Thoracic aorta (tissue), 2 donors: ENCODE measurements around the gene PGM5. TPM values are rescaled to one million over a fixed set of nuclear protein-coding genes. Genes with fewer than 3 reads are reported as not detected.

Experiments
- ATAC-seq: fragments of 150-250 bp; one replicate; pipeline ENCODE4 v1.8.0; 2017; ENCODE audit warnings: low read depth; ENCODE audit not compliant: insufficient number of reproducible peaks, low FRiP score
- DNase-seq: peaks from one replicate; pipeline ENCODE4 v3.0.0-alpha.2; 2020; ENCODE audit warnings: low spot score
- H3K27ac ChIP-seq, 2 donors: fragments of 200-600 bp; sonication (generic); 1 replicate in 1 of 2; 2 replicates in 1 of 2; pipeline ENCODE4 v1.5.1; 2016; ENCODE audit warnings: mild to moderate bottlenecking in 2 of 2, moderate library complexity in 2 of 2
- H3K27me3 ChIP-seq: fragments of 200-600 bp; sonication (generic); replicated peaks from 2 replicates; pipeline ENCODE4 v1.6.0; 2016; ENCODE audit warnings: mild to moderate bottlenecking; ENCODE audit not compliant: insufficient read depth
- H3K36me3 ChIP-seq: fragments of 200-600 bp; sonication (generic); one replicate; pipeline ENCODE4 v1.5.1; 2016
- H3K4me1 ChIP-seq, 2 donors: fragments of 200-600 bp; sonication (generic); 1 replicate in 1 of 2; 2 replicates in 1 of 2; pipeline versions ENCODE4 v1.5.1 to v1.6.0; 2016; ENCODE audit warnings: low read depth in 2 of 2, mild to moderate bottlenecking in 1 of 2; ENCODE audit not compliant: control insufficient read depth in 1 of 2
- H3K4me3 ChIP-seq: fragments of 200-600 bp; sonication (generic); 2 replicates; pipeline ENCODE4 v1.5.1; 2016; ENCODE audit warnings: mild to moderate bottlenecking
- H3K9me3 ChIP-seq: fragments of 200-600 bp; sonication (generic); 2 replicates; pipeline ENCODE4 v1.5.1; 2016
- CTCF ChIP-seq: fragments of 200-600 bp; sonication (generic); IDR thresholded peaks from one replicate; pipeline ENCODE4 v1.5.1; 2019; ENCODE audit warnings: antibody characterized with exemption
- total RNA-seq, 2 donors: library from RNA; depleted of rRNA; stranded (reverse); fragments of >200 nt; gene quantifications; one replicate each; pipeline versions ENCODE4 v1.1.0 to v1.2.3, GENCODE V29; 2016

The PGM5 gene
- total RNA-seq, 2 donors from 2014 or later = 79.3 to 94.1 TPM

DNA sequence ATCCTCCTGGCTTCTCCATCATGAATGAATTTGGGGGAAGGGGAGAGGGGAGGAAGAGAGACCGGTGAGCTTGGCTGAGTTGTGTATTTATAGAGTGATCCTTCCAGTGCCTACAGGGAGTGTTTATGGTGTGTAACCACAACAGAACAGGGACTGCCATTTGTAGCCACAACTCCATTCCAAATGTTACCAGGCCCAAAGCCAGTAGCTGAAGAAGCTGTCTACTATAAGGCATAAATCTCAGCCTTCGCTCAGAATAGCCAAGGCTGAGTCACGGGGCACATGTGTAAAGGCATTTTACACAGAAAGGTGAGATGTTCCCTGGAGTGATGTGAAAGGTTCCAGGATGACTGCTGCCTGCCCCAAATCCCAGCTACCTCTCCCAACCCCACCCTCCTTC is 181.8 kb downstream of the PGM5 start:
- peak overlapping the region; percentile 80 to 87 for H3K27ac ChIP-seq
- peak; percentile 93 for ATAC-seq

DNA sequence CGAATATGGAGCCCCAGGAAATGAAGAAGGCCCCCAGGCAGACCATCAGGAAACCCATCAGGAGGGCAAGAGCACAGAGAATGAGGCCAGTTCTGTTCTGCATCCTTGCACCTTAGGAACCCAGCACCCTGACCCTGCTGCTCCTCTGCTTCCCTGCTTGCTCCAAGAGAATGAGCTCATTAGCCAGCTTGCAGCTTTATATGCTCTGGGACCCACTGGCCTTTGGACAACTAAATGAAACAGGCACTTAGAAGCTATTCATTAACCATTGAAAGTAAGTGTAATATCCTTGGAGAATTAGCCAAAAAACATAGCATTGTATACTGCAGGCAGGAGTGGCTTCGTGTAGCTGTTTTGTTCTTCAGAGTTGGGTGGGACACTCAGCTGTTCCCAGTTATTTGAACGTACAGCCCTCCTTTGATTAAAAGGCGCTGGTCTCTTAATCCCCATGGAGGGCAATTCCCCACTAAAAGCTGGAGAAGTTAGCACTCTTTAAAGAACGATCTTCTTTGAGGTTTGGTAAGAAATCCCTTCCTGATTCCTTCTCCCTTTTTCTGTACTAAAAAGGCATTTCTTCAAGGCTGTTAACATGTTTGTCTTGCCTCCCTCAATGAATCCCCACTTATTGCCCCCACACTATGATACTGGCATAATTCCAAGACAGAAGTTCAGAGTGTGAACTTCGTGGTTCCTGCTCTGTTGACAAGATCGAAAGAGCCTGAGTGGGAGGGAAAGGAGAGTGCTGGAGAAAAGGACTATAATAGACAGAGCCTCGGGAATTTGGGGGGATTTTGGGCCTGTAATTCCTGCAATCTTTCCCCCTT is 184.5 kb downstream of the PGM5 start, which contains the start of gene TMEM252:
Gene TMEM252, minus strand, starts transcription at position 172 of the 824 bp plus-strand sequence. Its CDS starts 69 bp downstream, at position 103.
- no peak within 1 kb of the TSS for H3K4me3 ChIP-seq

More for the DNA sequence above, 181.8 kb downstream of the PGM5 start:
- Histone ChIP-seq H3K27me3 (no peaks in the 10 kb centered on the region), H3K36me3 (no peaks in the 10 kb centered on the region), H3K4me1 (peaks cover 14 to 38% of the 10 kb centered on the region in 2 donors), H3K4me3 (no peak overlapping the region), H3K9me3 (no peaks in the 10 kb centered on the region)
- TF ChIP-seq CTCF = no peak
- peak; percentile 31 for DNase-seq

GRCh38 chr9:68541568-68541967 is 185.2 kb downstream of the PGM5 start:
- Histone ChIP-seq H3K9me3 (no peaks in the 10 kb centered on the region), H3K4me1 (peaks cover 14 to 38% of the 10 kb centered on the region in 2 donors), H3K27ac (peak overlapping the region; percentile 37 to 56), H3K4me3 (no peak overlapping the region), H3K36me3 (no peaks in the 10 kb centered on the region), H3K27me3 (no peaks in the 10 kb centered on the region)
- DNase-seq = no peak
- TF ChIP-seq CTCF = no peak
- no peak for ATAC-seq

More for the DNA sequence above, 184.5 kb downstream of the PGM5 start, which contains the start of gene TMEM252:
- no peaks in the 10 kb centered on the region for H3K36me3 ChIP-seq
- TF ChIP-seq CTCF = no peak
- peaks cover 14 to 38% of the 10 kb centered on the region in 2 donors for H3K4me1 ChIP-seq
- DNase-seq = no peak
- H3K27me3 ChIP-seq = no peaks in the 10 kb centered on the region
- no peak for ATAC-seq
- H3K27ac ChIP-seq = peak within 1 kb of the TSS; percentile 37 to 56
- no peaks in the 10 kb centered on the region for H3K9me3 ChIP-seq

- Histone ChIP-seq H3K27ac (no peak overlapping the region), H3K27me3 (no peaks in the 10 kb centered on the region), H3K4me3 (no peak overlapping the region), H3K4me1 (peaks cover 3 to 17% of the 10 kb centered on the region in 2 donors), H3K9me3 (no peaks in the 10 kb centered on the region), H3K36me3 (no peaks in the 10 kb centered on the region)
- no peak for DNase-seq
- ATAC-seq = no peak
- no peak for TF ChIP-seq CTCF
Measured at GRCh38 chr9:68545033-68545705, 188.8 kb downstream of the PGM5 start.
